CD4-positive, alpha-beta T cell (primary cell): ENCODE data around the gene SECISBP2. TPM values are rescaled to one million over a fixed set of nuclear protein-coding genes. Genes with fewer than 3 reads are reported as not detected.

Experiments
- ATAC-seq: fragments of 200-7000 bp; cut with Tn5 transposase; one replicate; pipeline ENCODE4 v1.10.0; 2022; ENCODE audit warnings: mild to moderate bottlenecking; ENCODE audit not compliant: poor library complexity
- CTCF ChIA-PET: fragments of 350-600 bp; sonication (Branson Sonifier 250); formaldehyde crosslinking; loops from one replicate; lab custom pipeline; 2021; ENCODE audit warnings: antibody characterized with exemption, inconsistent platforms; lab: Charles Lee
- POLR2A ChIA-PET: fragments of 350-600 bp; sonication (Branson Sonifier 250); formaldehyde crosslinking; loops from one replicate; lab custom pipeline; 2021; ENCODE audit warnings: antibody characterized with exemption, inconsistent platforms; lab: Charles Lee
- DNase-seq, 14 experiments: peaks; one replicate each; pipeline ENCODE4 v3.0.0-alpha.2; 2013 to 2020; ENCODE audit warnings: mixed read lengths in 2 of 14
- H3K27ac ChIP-seq, 2 donors: one replicate each; pipeline versions ENCODE4 v1.5.1 to v1.7.0; 2013; ENCODE audit warnings: low read length in 2 of 2, low read depth in 1 of 2, mild to moderate bottlenecking in 1 of 2
- H3K27me3 ChIP-seq, 2 experiments: 1 replicate in 1 of 2; 2 replicates in 1 of 2; pipeline versions ENCODE4 v1.6.1 to v1.7.0; 2013; ENCODE audit warnings: low read length in 2 of 2, control low read depth in 1 of 2, mild to moderate bottlenecking in 1 of 2, moderate library complexity in 1 of 2; ENCODE audit not compliant: insufficient read depth in 2 of 2, control insufficient read depth in 1 of 2
- H3K36me3 ChIP-seq: one replicate; pipeline ENCODE4 v1.6.1; 2013; ENCODE audit warnings: low read length, control low read depth; ENCODE audit not compliant: insufficient read depth
- H3K4me1 ChIP-seq: one replicate; pipeline ENCODE4 v1.6.1; 2013; ENCODE audit warnings: low read length, control low read depth; ENCODE audit not compliant: insufficient read depth
- H3K4me3 ChIP-seq: one replicate; pipeline ENCODE4 v1.5.1; 2013; ENCODE audit warnings: mild to moderate bottlenecking, low read length, moderate library complexity
- H3K9me3 ChIP-seq, 2 experiments: 1 replicate in 1 of 2; 2 replicates in 1 of 2; pipeline versions ENCODE4 v1.6.1 to v1.7.0; 2013; ENCODE audit warnings: low read length in 2 of 2, mild to moderate bottlenecking in 2 of 2, control low read depth in 1 of 2, moderate library complexity in 1 of 2; ENCODE audit not compliant: control insufficient read depth in 1 of 2, insufficient read depth in 1 of 2
- H3K27ac Mint-ChIP-seq: one replicate; pipeline ENCODE4 v1.8.0; 2020; ENCODE audit warnings: mixed read lengths
- H3K27me3 Mint-ChIP-seq: one replicate; pipeline ENCODE4 v1.8.0; 2021; ENCODE audit warnings: mixed read lengths
- H3K36me3 Mint-ChIP-seq: one replicate; pipeline ENCODE4 v1.8.0; 2021; ENCODE audit warnings: low read depth, mixed read lengths
- H3K4me1 Mint-ChIP-seq: one replicate; pipeline ENCODE4 v1.8.0; 2021; ENCODE audit warnings: low read depth, mixed read lengths
- H3K4me3 Mint-ChIP-seq: one replicate; pipeline ENCODE4 v1.8.0; 2020; ENCODE audit warnings: mild to moderate bottlenecking, mixed read lengths
- H3K9me3 Mint-ChIP-seq: one replicate; pipeline ENCODE4 v1.8.0; 2020; ENCODE audit warnings: mixed read lengths
- CTCF ChIP-seq: fragments of 200-600 bp; IDR thresholded peaks from one replicate; pipeline ENCODE4 v1.8.0; 2022; ENCODE audit warnings: antibody characterized with exemption, mild to moderate bottlenecking
- intact Hi-C, 2 experiments: fragments of 100-400 bp; cut with DNase I in 1 of 2; cut with micrococcal nuclease in 1 of 2; formaldehyde crosslinking; loops; one replicate each; pipeline versions ENCODE4 v1.15.1 to v1.9.0; 2023 to 2025; cut with DNase I, micrococcal nuclease
- total RNA-seq, 174 experiments: library from RNA in 2 of 174; stranded (reverse) in 2 of 174; gene quantifications; one replicate each; pipeline ENCODE4 v1.2.3 and lab custom pipeline; 2021 to 2026

SECISBP2 gene
- total RNA-seq, 2 experiments from 2014 or later, result 109 to 112 TPM

- H3K27ac ChIP-seq, result no peak overlapping the region
- TF ChIP-seq CTCF, result no peak
- H3K36me3 ChIP-seq, result peaks cover 59% of the 10 kb centered on the region
- ChIA-PET CTCF (interaction anchor here (0.6 to 1.4 kb wide), 2 partner anchors 58 to 223 kb away, joined by 4 read pairs; no protein-coding TSS in a partner anchor), POLR2A (interaction anchor here (0.7 kb wide), 1 partner anchor 17 kb away, joined by 3 read pairs; no protein-coding TSS in a partner anchor)
- H3K4me3 ChIP-seq, result no peak overlapping the region
- no peaks in the 10 kb centered on the region for H3K27me3 ChIP-seq
- intact Hi-C loops, result no loop called here
- DNase-seq (no peak), ATAC-seq (no peak)
- Mint-ChIP-seq H3K27me3 (no peaks in the 10 kb centered on the region), H3K36me3 (peaks cover 95% of the 10 kb centered on the region), H3K4me3 (no peak overlapping the region), H3K9me3 (no peaks in the 10 kb centered on the region), H3K4me1 (peaks cover 53% of the 10 kb centered on the region), H3K27ac (no peak overlapping the region)
- H3K4me1 ChIP-seq, result peaks cover 14% of the 10 kb centered on the region
- no peaks in the 10 kb centered on the region for H3K9me3 ChIP-seq
Observed at GRCh38 chr9:89325733-89326132, 7.4 kb downstream of the SECISBP2 start.

GRCh38 chr9:89328064-89328463, 9.8 kb downstream of the SECISBP2 start:
- Histone ChIP-seq H3K4me1 (peaks cover 12% of the 10 kb centered on the region), H3K27me3 (no peaks in the 10 kb centered on the region), H3K4me3 (no peak overlapping the region), H3K9me3 (no peaks in the 10 kb centered on the region), H3K27ac (no peak overlapping the region), H3K36me3 (peaks cover 80% of the 10 kb centered on the region)
- Mint-ChIP-seq H3K9me3 (no peaks in the 10 kb centered on the region), H3K27me3 (no peaks in the 10 kb centered on the region), H3K4me1 (peaks cover 43% of the 10 kb centered on the region), H3K36me3 (peaks cover 96% of the 10 kb centered on the region), H3K4me3 (no peak overlapping the region), H3K27ac (no peak overlapping the region)
- ATAC-seq (no peak), DNase-seq (no peak)
- ChIA-PET POLR2A (interaction anchor here (1.7 kb wide), 1 partner anchor 9 kb away, joined by 5 read pairs; the partner anchor contains the start of gene SECISBP2), CTCF (interaction anchor here (0.9 kb wide), 1 partner anchor 10 kb away, joined by 3 read pairs; no protein-coding TSS in a partner anchor)
- no peak for TF ChIP-seq CTCF
- intact Hi-C loops, result no loop called here

GRCh38 chr9:89329917-89330316, 11.6 kb downstream of the SECISBP2 start:
- Histone ChIP-seq H3K27ac (no peak overlapping the region), H3K4me1 (peaks cover 1% of the 10 kb centered on the region), H3K27me3 (no peaks in the 10 kb centered on the region), H3K9me3 (no peaks in the 10 kb centered on the region), H3K4me3 (no peak overlapping the region), H3K36me3 (peaks cover 93% of the 10 kb centered on the region)
- intact Hi-C loops, result no loop called here
- Mint-ChIP-seq H3K36me3 (peaks cover 96% of the 10 kb centered on the region), H3K9me3 (no peaks in the 10 kb centered on the region), H3K27me3 (no peaks in the 10 kb centered on the region), H3K27ac (no peak overlapping the region), H3K4me3 (no peak overlapping the region), H3K4me1 (peaks cover 29% of the 10 kb centered on the region)
- CTCF ChIA-PET, result no interaction called here
- TF ChIP-seq CTCF, result no peak
- POLR2A ChIA-PET, result interaction anchor here (1.7 kb wide), 1 partner anchor 11 kb away, joined by 5 read pairs; the partner anchor contains the start of gene SECISBP2
- DNase-seq (no peak), ATAC-seq (no peak)
